ENCODE data around the gene ZSCAN9. TPM values are rescaled to one million over a fixed set of nuclear protein-coding genes. Genes with fewer than 3 reads are reported as not detected.
A peak's percentile ranks its signal among the peaks of the same experiment; 100 is the strongest.

ZSCAN9 gene
- total RNA-seq, 2 experiments from 2014 or later = 2.5 to 3.0 TPM

DNA sequence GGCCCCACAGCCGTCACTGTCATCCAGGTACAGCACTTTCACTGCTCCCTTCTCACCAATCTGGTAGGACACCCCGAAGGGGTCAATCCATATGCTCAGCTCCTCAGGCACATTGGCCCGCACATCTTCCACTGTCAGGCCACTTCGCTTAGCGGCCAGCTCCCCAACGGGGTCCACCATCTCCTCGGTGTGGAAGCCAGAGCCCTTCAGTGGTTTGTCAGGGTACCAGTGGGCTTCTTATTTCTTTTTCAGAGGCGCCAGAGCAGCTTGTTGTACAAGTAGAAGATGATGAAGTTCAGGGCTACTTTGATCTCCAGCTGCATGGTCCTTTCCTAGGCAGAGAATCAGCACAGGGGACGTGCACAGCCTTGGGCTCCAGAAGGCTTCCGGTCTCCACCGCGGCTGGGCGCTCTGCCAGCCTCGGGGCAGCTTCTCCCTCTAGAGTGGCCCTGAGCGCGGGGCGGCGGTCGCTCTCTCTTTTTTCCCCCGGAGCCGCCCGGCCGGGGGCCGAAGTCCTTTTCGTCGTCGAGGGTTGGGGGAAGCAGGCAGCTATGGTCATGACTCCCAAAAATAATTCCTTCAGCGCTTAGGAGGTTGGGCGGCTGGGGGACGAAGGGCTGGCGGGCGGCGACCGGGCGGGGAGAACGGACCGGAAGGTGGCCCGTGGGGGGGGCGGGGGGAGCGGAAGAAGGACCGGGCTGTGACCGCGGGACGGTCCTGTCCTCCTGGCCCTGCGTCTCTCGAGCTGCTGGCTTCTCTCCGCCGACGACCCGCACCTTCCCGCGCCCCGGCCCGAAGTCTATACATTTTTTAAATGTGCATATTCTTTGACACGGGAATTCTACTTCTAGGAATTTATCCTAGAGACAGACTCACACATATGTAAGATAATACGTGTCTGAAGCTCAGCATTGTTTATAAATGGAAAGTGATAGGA, 6.5 kb upstream of the ZSCAN9 start:
- TF ChIP-seq CTCF (IDR thresholded peaks at IDR 0.05) = no peak
- H3K4me3 Mint-ChIP-seq = peak overlapping the region; percentile 74
- ATAC-seq (peak; percentile 77), DNase-seq (peak; percentile 50)
- CTCF ChIA-PET = no interaction called here
- H3K4me1 Mint-ChIP-seq (ENCODE audit: low read depth) = peaks cover 6% of the 10 kb centered on the region
- no peak overlapping the region for H3K27ac Mint-ChIP-seq
- peaks cover 74% of the 10 kb centered on the region for H3K27me3 Mint-ChIP-seq
- POLR2A ChIA-PET = interaction anchor here (0.6 to 1.9 kb wide), 7 partner anchors 9 to 169 kb away, joined by 3 to 5 read pairs (median 3); partner anchors contain the start of genes ZKSCAN4 and ZKSCAN8
- intact Hi-C loops (cut with micrococcal nuclease) = no loop called here
- H3K36me3 Mint-ChIP-seq (ENCODE audit: low read depth) = no peaks in the 10 kb centered on the region
- H3K9me3 Mint-ChIP-seq = peaks cover 2% of the 10 kb centered on the region

DNA sequence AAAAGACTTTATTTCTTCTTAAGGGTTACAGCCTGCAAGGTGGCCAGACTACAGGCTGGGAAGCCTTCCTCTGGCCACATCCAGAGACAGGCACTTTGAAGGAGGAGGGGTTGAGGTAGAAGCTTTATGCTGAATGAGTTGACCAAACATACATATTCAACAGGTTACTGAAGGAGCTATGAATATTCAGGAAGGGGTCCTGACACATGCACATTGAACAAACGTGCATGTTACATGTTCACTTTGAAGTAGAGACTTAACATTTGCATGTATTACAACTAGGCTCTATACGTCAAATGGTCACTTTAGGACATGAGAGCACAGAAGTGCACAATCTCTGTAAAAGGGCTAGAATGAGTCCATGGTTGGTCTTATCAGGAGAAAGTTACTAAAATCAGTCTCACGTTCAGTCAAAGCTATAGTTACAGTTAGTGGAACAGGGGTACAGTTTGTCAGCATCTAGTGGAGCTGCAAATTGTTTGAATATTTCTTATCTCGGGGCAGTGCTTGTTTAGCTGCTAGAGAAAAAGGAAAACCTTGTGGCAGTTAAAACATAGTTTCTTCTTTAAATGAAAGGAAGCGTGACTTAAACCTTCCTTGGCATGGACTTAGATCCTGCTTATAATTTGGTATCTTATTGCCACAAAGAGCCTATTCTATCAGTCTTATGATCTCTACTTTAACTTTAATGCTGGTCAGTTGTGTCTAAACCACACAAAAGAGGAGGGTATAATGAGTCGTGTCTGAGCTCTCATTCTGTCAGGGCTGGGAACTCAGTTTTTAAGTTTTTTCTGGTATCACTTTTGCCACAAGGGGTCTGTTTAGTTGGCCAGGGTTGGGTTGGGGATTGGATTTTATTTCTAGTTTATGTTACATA, 4.6 kb upstream of the ZSCAN9 start:
- H3K4me1 Mint-ChIP-seq (ENCODE audit: low read depth) = peaks cover 15% of the 10 kb centered on the region
- no peak for TF ChIP-seq CTCF (IDR thresholded peaks at IDR 0.05)
- H3K27me3 Mint-ChIP-seq = peaks cover 67% of the 10 kb centered on the region
- intact Hi-C loops (cut with micrococcal nuclease) = no loop called here
- no peaks in the 10 kb centered on the region for H3K36me3 Mint-ChIP-seq (ENCODE audit: low read depth)
- no peak overlapping the region for H3K4me3 Mint-ChIP-seq
- ChIA-PET CTCF (interaction anchor here (0.9 to 1.1 kb wide), 2 partner anchors 13 to 15 kb away, joined by 3 to 4 read pairs; no protein-coding TSS in a partner anchor), POLR2A (no interaction called here)
- no peak for ATAC-seq
- peaks cover 2% of the 10 kb centered on the region for H3K9me3 Mint-ChIP-seq
- no peak for DNase-seq
- H3K27ac Mint-ChIP-seq = no peak overlapping the region

GRCh38 chr6:28224131-28225055, 682 bp upstream of the ZSCAN9 start:
- TF ChIP-seq CTCF (IDR thresholded peaks at IDR 0.05) = no peak
- peaks cover 2% of the 10 kb centered on the region for H3K9me3 Mint-ChIP-seq
- ChIA-PET POLR2A (no interaction called here), CTCF (no interaction called here)
- peak overlapping the region; percentile 70 for H3K27ac Mint-ChIP-seq
- ATAC-seq (no peak), DNase-seq (no peak)
- no peaks in the 10 kb centered on the region for H3K36me3 Mint-ChIP-seq (ENCODE audit: low read depth)
- peaks cover 43% of the 10 kb centered on the region for H3K27me3 Mint-ChIP-seq
- H3K4me1 Mint-ChIP-seq (ENCODE audit: low read depth) = peaks cover 13% of the 10 kb centered on the region
- H3K4me3 Mint-ChIP-seq = peak overlapping the region; percentile 84
- intact Hi-C loops (cut with micrococcal nuclease) = no loop called here

DNA sequence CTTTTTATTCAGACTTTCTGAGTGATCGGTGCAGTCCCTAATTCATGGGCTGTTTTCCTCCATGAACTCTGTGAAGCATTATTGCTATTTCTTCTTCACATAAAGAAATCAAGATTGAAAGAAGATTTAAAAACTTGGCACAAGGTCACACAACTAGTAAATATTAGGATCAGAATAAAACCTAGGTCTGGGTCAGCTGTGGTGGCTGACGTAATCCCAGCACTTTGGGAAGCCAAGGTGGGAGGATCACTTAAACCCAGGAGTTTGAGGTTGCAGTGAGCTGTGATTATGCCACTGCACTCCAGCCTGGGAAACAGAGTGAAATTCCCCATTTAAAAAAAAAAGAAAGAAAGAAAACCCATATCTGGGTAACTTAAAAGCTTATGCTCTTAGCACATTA, 1.4 kb downstream of the ZSCAN9 start:
- TF ChIP-seq CTCF (IDR thresholded peaks at IDR 0.05) = no peak
- Mint-ChIP-seq H3K27me3 (peaks cover 27% of the 10 kb centered on the region), H3K27ac (no peak overlapping the region), H3K4me1 (ENCODE audit: low read depth) (peaks cover 13% of the 10 kb centered on the region), H3K9me3 (peaks cover 2% of the 10 kb centered on the region), H3K36me3 (ENCODE audit: low read depth) (peaks cover 3% of the 10 kb centered on the region), H3K4me3 (no peak overlapping the region)
- ATAC-seq = no peak
- ChIA-PET CTCF (interaction anchor here (1.6 kb wide), 1 partner anchor 129 kb away, joined by 6 read pairs; no protein-coding TSS in a partner anchor), POLR2A (interaction anchor here (1.1 kb wide), 1 partner anchor 41 kb away, joined by 3 read pairs; the partner anchor contains the start of gene ZSCAN26)
- no peak for DNase-seq
- intact Hi-C loops (cut with micrococcal nuclease) = no loop called here

All from activated CD8-positive, alpha-beta T cell treated with anti-CD3 and anti-CD28 coated beads for 36 hours (primary cell).